MCF 10A (cell line): ENCODE data around the gene CDC14B. TPM values are rescaled to one million over a fixed set of nuclear protein-coding genes. Genes with fewer than 3 reads are reported as not detected.

Experiments used
- BruUV-seq: library from RNA; stranded (reverse); fragments of 400-500 nt; replicated peaks from 2 replicates; lab custom pipeline; 2021; lab: Mats Ljungman, UMichigan
- CTCF ChIA-PET: fragments of 300-600 bp; sonication (Branson Sonifier 250); formaldehyde crosslinking; extraction: SDS; loops from one replicate; lab custom pipeline; 2021; ENCODE audit warnings: antibody characterized with exemption, inconsistent platforms; lab: Yijun Ruan, JAX
- POLR2A ChIA-PET: fragments of 300-600, 350-650 bp; sonication (Branson Sonifier 250); formaldehyde crosslinking; extraction: SDS; loops from one replicate; lab custom pipeline; 2020; ENCODE audit warnings: antibody characterized with exemption, inconsistent platforms; lab: Yijun Ruan, JAX
- DNase-seq: peaks from one replicate; pipeline ENCODE4 v3.0.0-alpha.2; 2018; ENCODE audit not compliant: unreplicated experiment
- H3K27ac Mint-ChIP-seq: one replicate; pipeline ENCODE4 v1.8.0; 2022; ENCODE audit warnings: mild to moderate bottlenecking, low read depth, mixed read lengths; ENCODE audit not compliant: unreplicated experiment
- H3K27me3 Mint-ChIP-seq: one replicate; pipeline ENCODE4 v1.8.0; 2022; ENCODE audit warnings: mixed read lengths; ENCODE audit not compliant: insufficient read depth, unreplicated experiment
- H3K36me3 Mint-ChIP-seq: one replicate; pipeline ENCODE4 v1.8.0; 2022; ENCODE audit warnings: mild to moderate bottlenecking, moderate library complexity, mixed read lengths; ENCODE audit not compliant: insufficient read depth, unreplicated experiment
- H3K4me1 Mint-ChIP-seq: one replicate; pipeline ENCODE4 v1.8.0; 2022; ENCODE audit warnings: mixed read lengths; ENCODE audit not compliant: insufficient read depth, unreplicated experiment
- H3K4me3 Mint-ChIP-seq: one replicate; pipeline ENCODE4 v1.8.0; 2022; ENCODE audit warnings: mild to moderate bottlenecking, moderate library complexity, mixed read lengths; ENCODE audit not compliant: unreplicated experiment
- H3K9me3 Mint-ChIP-seq: one replicate; pipeline ENCODE4 v1.8.0; 2022; ENCODE audit warnings: mixed read lengths; ENCODE audit not compliant: unreplicated experiment
- intact Hi-C: fragments of 100-400 bp; cut with micrococcal nuclease; formaldehyde crosslinking; loops from 2 replicates; pipeline ENCODE4 v1.14.1; 2022
- total RNA-seq: library from RNA; stranded (reverse); gene quantifications from 2 replicates; pipeline ENCODE4 v1.2.3, GENCODE V29; 2022
- TF ChIP-seq, protein P1 (sequence below): fragments of 200-600 bp; IDR thresholded peaks from one replicate; pipeline ENCODE4 v1.8.0; 2022; ENCODE audit warnings: antibody characterized with exemption, mild to moderate bottlenecking; ENCODE audit not compliant: unreplicated experiment

CDC14B gene
- total RNA-seq, 1 experiment from 2014 or later, result 7.0 TPM

- Mint-ChIP-seq H3K4me1 (peaks cover 6% of the 10 kb centered on the region), H3K27me3 (no peaks in the 10 kb centered on the region), H3K4me3 (no peak overlapping the region), H3K9me3 (no peaks in the 10 kb centered on the region), H3K36me3 (peaks cover 7% of the 10 kb centered on the region), H3K27ac (no peak overlapping the region)
- ChIA-PET POLR2A (interaction anchor here (1.7 kb wide), 1 partner anchor 113 kb away, joined by 4 read pairs; no protein-coding TSS in a partner anchor), CTCF (interaction anchor here (1.0 kb wide), 1 partner anchor 17 kb away, joined by 7 read pairs; no protein-coding TSS in a partner anchor)
- no peak for DNase-seq
- intact Hi-C loops, result no loop called here
- TF ChIP-seq, protein P1, sequence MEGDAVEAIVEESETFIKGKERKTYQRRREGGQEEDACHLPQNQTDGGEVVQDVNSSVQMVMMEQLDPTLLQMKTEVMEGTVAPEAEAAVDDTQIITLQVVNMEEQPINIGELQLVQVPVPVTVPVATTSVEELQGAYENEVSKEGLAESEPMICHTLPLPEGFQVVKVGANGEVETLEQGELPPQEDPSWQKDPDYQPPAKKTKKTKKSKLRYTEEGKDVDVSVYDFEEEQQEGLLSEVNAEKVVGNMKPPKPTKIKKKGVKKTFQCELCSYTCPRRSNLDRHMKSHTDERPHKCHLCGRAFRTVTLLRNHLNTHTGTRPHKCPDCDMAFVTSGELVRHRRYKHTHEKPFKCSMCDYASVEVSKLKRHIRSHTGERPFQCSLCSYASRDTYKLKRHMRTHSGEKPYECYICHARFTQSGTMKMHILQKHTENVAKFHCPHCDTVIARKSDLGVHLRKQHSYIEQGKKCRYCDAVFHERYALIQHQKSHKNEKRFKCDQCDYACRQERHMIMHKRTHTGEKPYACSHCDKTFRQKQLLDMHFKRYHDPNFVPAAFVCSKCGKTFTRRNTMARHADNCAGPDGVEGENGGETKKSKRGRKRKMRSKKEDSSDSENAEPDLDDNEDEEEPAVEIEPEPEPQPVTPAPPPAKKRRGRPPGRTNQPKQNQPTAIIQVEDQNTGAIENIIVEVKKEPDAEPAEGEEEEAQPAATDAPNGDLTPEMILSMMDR, result no peak
- no TSS peak for BruUV-seq
These were observed 55.4 kb downstream of the CDC14B start for GRCh38 chr9:96564217-96564616.

DNA sequence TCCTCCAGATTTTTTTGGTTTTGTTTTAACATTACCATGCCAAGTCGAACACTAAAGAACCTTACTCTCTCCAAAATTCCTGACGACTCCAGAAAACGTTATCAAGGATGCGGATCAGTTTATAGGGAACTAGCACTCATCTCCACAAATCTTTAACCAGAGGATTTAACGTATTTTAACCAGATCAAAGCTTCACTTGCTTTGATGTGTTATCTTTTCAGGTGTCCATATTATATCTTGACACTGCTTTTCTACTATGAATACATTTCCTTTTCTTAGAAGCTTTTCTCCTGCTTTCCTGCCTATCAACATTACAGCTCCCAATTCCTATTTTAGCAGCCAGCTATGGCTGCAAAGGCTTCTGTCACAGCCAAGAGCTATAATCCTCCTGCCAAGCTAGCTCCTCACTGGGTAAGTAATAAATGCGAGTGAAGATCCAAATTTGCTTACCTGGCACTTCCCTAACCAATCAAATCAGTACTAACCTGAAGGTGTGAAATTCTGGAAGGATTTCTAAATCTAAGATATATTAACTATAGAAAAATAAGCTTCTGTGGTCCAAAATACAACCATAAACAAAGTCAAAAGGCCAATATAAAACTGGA lies 60.2 kb downstream of the CDC14B start:
- no peaks in the 10 kb centered on the region for H3K4me1 Mint-ChIP-seq
- no peaks in the 10 kb centered on the region for H3K9me3 Mint-ChIP-seq
- intact Hi-C loops, result no loop called here
- BruUV-seq, result no TSS peak
- TF ChIP-seq, protein P1, result no peak
- H3K4me3 Mint-ChIP-seq, result no peak overlapping the region
- H3K27ac Mint-ChIP-seq, result no peak overlapping the region
- no peaks in the 10 kb centered on the region for H3K36me3 Mint-ChIP-seq
- ChIA-PET POLR2A (interaction anchor here (0.8 to 1.0 kb wide), 2 partner anchors 80 to 110 kb away, joined by 3 read pairs; partner anchors contain the start of gene HABP4), CTCF (interaction anchor here (0.6 to 1.0 kb wide), 3 partner anchors 43 to 243 kb away, joined by 3 to 4 read pairs (median 3); no protein-coding TSS in a partner anchor)
- no peaks in the 10 kb centered on the region for H3K27me3 Mint-ChIP-seq
- no peak for DNase-seq

DNA sequence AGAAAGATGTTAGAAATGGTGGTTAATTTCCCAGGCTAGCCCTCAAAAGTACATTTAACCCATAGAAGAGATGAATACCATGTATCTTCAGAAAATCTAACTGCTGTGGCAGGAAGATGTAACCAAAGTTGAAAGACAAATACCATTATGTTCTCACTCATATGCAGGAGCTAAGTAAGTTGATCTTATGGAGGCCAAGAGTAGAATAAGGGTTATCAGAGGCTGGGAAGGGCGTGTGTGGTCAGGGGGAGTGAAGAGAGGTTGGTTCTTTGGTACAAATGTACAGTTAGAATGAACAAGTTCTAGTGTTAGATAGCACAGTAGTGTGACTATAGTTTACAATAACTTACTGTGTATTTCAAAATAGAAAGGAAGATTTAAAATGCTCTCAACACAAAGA lies 61.7 kb downstream of the CDC14B start:
- TF ChIP-seq, protein P1, result no peak
- intact Hi-C loops, result no loop called here
- BruUV-seq, result no TSS peak
- Mint-ChIP-seq H3K4me3 (no peak overlapping the region), H3K27me3 (no peaks in the 10 kb centered on the region), H3K27ac (no peak overlapping the region), H3K4me1 (no peaks in the 10 kb centered on the region), H3K9me3 (no peaks in the 10 kb centered on the region), H3K36me3 (no peaks in the 10 kb centered on the region)
- ChIA-PET POLR2A (interaction anchor here (1.3 kb wide), 1 partner anchor 10 kb away, joined by 6 read pairs; no protein-coding TSS in a partner anchor), CTCF (interaction anchor here (0.6 to 1.3 kb wide), 5 partner anchors 8 to 230 kb away, joined by 3 to 4 read pairs (median 3); no protein-coding TSS in a partner anchor)
- DNase-seq, result no peak

DNA sequence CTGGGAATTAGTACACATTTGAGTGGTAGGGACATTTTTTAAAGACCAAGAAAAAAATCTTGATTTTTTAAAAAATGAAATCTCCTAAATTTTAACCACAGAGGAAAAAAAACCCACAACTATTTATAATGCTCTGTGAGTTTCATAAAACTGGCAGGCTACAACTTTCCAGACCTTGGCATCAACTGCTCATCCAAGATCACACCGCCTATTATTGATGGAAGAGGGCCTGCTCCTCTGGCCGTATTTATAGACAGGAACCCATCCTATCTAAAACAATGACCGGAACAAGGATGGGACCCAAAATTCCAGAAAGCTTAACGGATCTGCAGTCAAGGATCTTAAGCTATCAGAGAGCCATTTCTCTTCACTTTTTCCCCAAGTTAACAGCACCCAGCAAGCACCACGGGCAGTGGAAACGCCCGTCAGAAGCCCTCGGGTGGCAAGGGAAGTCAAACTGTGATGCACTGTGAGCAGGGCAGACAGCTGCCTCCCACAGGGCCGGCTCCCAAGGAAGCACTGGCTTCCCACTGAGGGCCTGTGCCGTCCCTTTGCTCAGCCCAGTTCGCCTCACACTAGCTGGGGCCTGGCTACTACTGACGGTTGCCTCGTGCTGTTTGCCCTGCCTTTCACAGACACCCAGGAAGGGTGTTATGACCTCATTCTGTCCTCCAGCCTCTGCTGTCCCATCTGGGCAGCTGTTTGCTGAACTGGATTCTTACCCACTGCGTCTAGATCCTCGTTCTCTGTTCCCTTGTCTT lies 62.8 kb downstream of the CDC14B start:
- H3K4me1 Mint-ChIP-seq, result no peaks in the 10 kb centered on the region
- intact Hi-C loops, result no loop called here
- no peaks in the 10 kb centered on the region for H3K9me3 Mint-ChIP-seq
- no peaks in the 10 kb centered on the region for H3K36me3 Mint-ChIP-seq
- ChIA-PET CTCF (interaction anchor here (0.5 to 1.3 kb wide), 4 partner anchors 9 to 229 kb away, joined by 3 to 6 read pairs (median 3); no protein-coding TSS in a partner anchor), POLR2A (interaction anchor here (1.3 kb wide), 1 partner anchor 9 kb away, joined by 6 read pairs; no protein-coding TSS in a partner anchor)
- TF ChIP-seq, protein P1, result no peak
- DNase-seq, result no peak
- H3K4me3 Mint-ChIP-seq, result no peak overlapping the region
- H3K27me3 Mint-ChIP-seq, result no peaks in the 10 kb centered on the region
- no peak overlapping the region for H3K27ac Mint-ChIP-seq
- no TSS peak for BruUV-seq
